HEK293 (cell line): ENCODE measurements around the gene FUT8.

ENCODE experiments used
- CTCF ChIA-PET: fragments of 350-600 bp; formaldehyde crosslinking; extraction: SDS; loops from one replicate; lab custom pipeline; 2021; ENCODE audit warnings: antibody characterized with exemption; lab: Yijun Ruan, JAX
- POLR2A ChIA-PET: fragments of 300-600 bp; formaldehyde crosslinking; extraction: SDS; loops from one replicate; lab custom pipeline; 2020; ENCODE audit warnings: antibody characterized with exemption, inconsistent platforms; lab: Yijun Ruan, JAX
- H3K27ac ChIP-seq: fragments of 200-500 bp; sonication (Bioruptor generic); 2 replicates; pipeline ENCODE4 v1.5.1; 2014; ENCODE audit warnings: low read depth, low read length, control low read depth, inconsistent platforms; ENCODE audit errors: extremely low read depth
- H3K36me3 ChIP-seq, 2 experiments: fragments of 200-500 bp in 1 of 2; sonication (Bioruptor generic) in 1 of 2; 1 replicate in 1 of 2; 2 replicates in 1 of 2; pipeline ENCODE4 v1.5.1; 2014 to 2017; ENCODE audit warnings: inconsistent platforms in 2 of 2, low read length in 2 of 2; ENCODE audit not compliant: control insufficient read depth in 2 of 2, insufficient read depth in 1 of 2
- H3K4me1 ChIP-seq: fragments of 200-500 bp; sonication (Bioruptor generic); 2 replicates; pipeline ENCODE4 v1.5.1; 2014; ENCODE audit warnings: mild to moderate bottlenecking, low read length, inconsistent platforms; ENCODE audit not compliant: control insufficient read depth, insufficient read depth
- H3K4me3 ChIP-seq: 2 replicates; pipeline ENCODE4 v1.5.1; 2011; ENCODE audit warnings: low read depth, mild to moderate bottlenecking, control low read depth, low read length, moderate library complexity
- H3K9me3 ChIP-seq: fragments of 200-500 bp; sonication (Bioruptor generic); 2 replicates; pipeline ENCODE4 v1.5.1; 2014; ENCODE audit warnings: low read depth, low read length, inconsistent platforms; ENCODE audit not compliant: control insufficient read depth, insufficient read depth
- EGR2 ChIP-seq: fragments of 450-650 bp; formaldehyde crosslinking; IDR thresholded peaks from 2 replicates; pipeline ENCODE4 v1.5.1; 2016; ENCODE audit warnings: low read depth, missing biosample characterization, missing genetic modification characterization
- GLI4 ChIP-seq: fragments of 450-650 bp; formaldehyde crosslinking; IDR thresholded peaks from 2 replicates; pipeline ENCODE4 v1.5.1; 2016; ENCODE audit warnings: missing biosample characterization, missing genetic modification characterization
- GLIS1 ChIP-seq: fragments of 450-650 bp; formaldehyde crosslinking; IDR thresholded peaks from 2 replicates; pipeline ENCODE4 v1.5.1; 2016; ENCODE audit warnings: missing biosample characterization, missing genetic modification characterization
- MYNN ChIP-seq: fragments of 450-650 bp; formaldehyde crosslinking; IDR thresholded peaks from 2 replicates; pipeline ENCODE4 v1.5.1; 2016; ENCODE audit warnings: missing biosample characterization, missing genetic modification characterization, borderline replicate concordance
- OVOL3 ChIP-seq: fragments of 450-650 bp; formaldehyde crosslinking; IDR thresholded peaks from 2 replicates; pipeline ENCODE4 v1.5.1; 2016; ENCODE audit warnings: missing biosample characterization, missing genetic modification characterization
- SETDB1 ChIP-seq: IDR thresholded peaks from one replicate; pipeline ENCODE4 v1.6.1; 2017; ENCODE audit warnings: mild to moderate bottlenecking, low read length, moderate library complexity, mixed read lengths; ENCODE audit not compliant: insufficient read length
- ZBTB8A ChIP-seq: fragments of 450-650 bp; formaldehyde crosslinking; IDR thresholded peaks from 2 replicates; pipeline ENCODE4 v1.5.1; 2016; ENCODE audit warnings: missing biosample characterization, missing genetic modification characterization
- ZFP3 ChIP-seq: fragments of 450-650 bp; formaldehyde crosslinking; IDR thresholded peaks from 2 replicates; pipeline ENCODE4 v1.5.1; 2016; ENCODE audit warnings: low read depth, missing biosample characterization, missing genetic modification characterization
- ZNF148 ChIP-seq: fragments of 450-650 bp; formaldehyde crosslinking; IDR thresholded peaks from 2 replicates; pipeline ENCODE4 v1.5.0; 2017; ENCODE audit warnings: missing biosample characterization, missing genetic modification characterization, borderline replicate concordance
- ZNF354C ChIP-seq: fragments of 450-650 bp; formaldehyde crosslinking; IDR thresholded peaks from 2 replicates; pipeline ENCODE4 v1.5.1; 2016; ENCODE audit warnings: missing biosample characterization, missing genetic modification characterization, low read depth, borderline replicate concordance
- ZNF423 ChIP-seq: fragments of 450-650 bp; formaldehyde crosslinking; IDR thresholded peaks from 2 replicates; pipeline ENCODE4 v1.5.1; 2016; ENCODE audit warnings: missing biosample characterization, missing genetic modification characterization
- ZNF433 ChIP-seq: fragments of 450-650 bp; formaldehyde crosslinking; IDR thresholded peaks from 2 replicates; pipeline ENCODE4 v1.5.1; 2016; ENCODE audit warnings: missing biosample characterization, missing genetic modification characterization, low read depth
- ZNF555 ChIP-seq: fragments of 450-650 bp; formaldehyde crosslinking; conservative IDR thresholded peaks from 2 replicates; pipeline ENCODE4 v1.5.1; 2017; ENCODE audit warnings: missing biosample characterization, mild to moderate bottlenecking, missing genetic modification characterization, inconsistent platforms
- ZNF626 ChIP-seq: fragments of 450-650 bp; sonication (Bioruptor Pico); formaldehyde crosslinking; IDR thresholded peaks from 2 replicates; pipeline ENCODE4 v1.5.1; 2018; ENCODE audit warnings: missing biosample characterization, missing genetic modification characterization, inconsistent platforms
- ZNF629 ChIP-seq: fragments of 450-650 bp; formaldehyde crosslinking; IDR thresholded peaks from 2 replicates; pipeline ENCODE4 v1.5.1; 2017; ENCODE audit warnings: missing biosample characterization, missing genetic modification characterization
- ZNF707 ChIP-seq: fragments of 450-650 bp; formaldehyde crosslinking; IDR thresholded peaks from 2 replicates; pipeline ENCODE4 v1.5.1; 2016; ENCODE audit warnings: missing biosample characterization, missing genetic modification characterization
- ZNF747 ChIP-seq: fragments of 450-650 bp; formaldehyde crosslinking; IDR thresholded peaks from 2 replicates; pipeline ENCODE4 v1.5.1; 2016; ENCODE audit warnings: missing biosample characterization, missing genetic modification characterization
- ZNF76 ChIP-seq: fragments of 450-650 bp; formaldehyde crosslinking; IDR thresholded peaks from 2 replicates; pipeline ENCODE4; 2016; ENCODE audit warnings: low read depth, missing biosample characterization, missing genetic modification characterization, borderline replicate concordance
- ZSCAN30 ChIP-seq: fragments of 450-650 bp; IDR thresholded peaks from 2 replicates; pipeline ENCODE4 v1.5.1; 2018; ENCODE audit warnings: missing biosample characterization, mild to moderate bottlenecking, missing genetic modification characterization, moderate library complexity
- TF ChIP-seq, protein P1 (sequence below): fragments of 450-650 bp; formaldehyde crosslinking; IDR thresholded peaks from 2 replicates; pipeline ENCODE4 v1.5.1; 2016; ENCODE audit warnings: missing biosample characterization, missing genetic modification characterization
- TF ChIP-seq, protein P2 (sequence below): fragments of 450-650 bp; formaldehyde crosslinking; IDR thresholded peaks from 2 replicates; pipeline ENCODE4 v1.5.1; 2016; ENCODE audit warnings: missing biosample characterization, missing genetic modification characterization, borderline replicate concordance
- TF ChIP-seq, protein P3 (sequence below): fragments of 450-650 bp; formaldehyde crosslinking; IDR thresholded peaks from 2 replicates; pipeline ENCODE4 v1.5.1; 2017; ENCODE audit warnings: missing biosample characterization, missing genetic modification characterization
- TF ChIP-seq, protein P4 (sequence below): fragments of 450-650 bp; IDR thresholded peaks from 2 replicates; pipeline ENCODE4 v1.5.1; 2018; ENCODE audit warnings: missing biosample characterization, missing genetic modification characterization

The FUT8 gene

DNA sequence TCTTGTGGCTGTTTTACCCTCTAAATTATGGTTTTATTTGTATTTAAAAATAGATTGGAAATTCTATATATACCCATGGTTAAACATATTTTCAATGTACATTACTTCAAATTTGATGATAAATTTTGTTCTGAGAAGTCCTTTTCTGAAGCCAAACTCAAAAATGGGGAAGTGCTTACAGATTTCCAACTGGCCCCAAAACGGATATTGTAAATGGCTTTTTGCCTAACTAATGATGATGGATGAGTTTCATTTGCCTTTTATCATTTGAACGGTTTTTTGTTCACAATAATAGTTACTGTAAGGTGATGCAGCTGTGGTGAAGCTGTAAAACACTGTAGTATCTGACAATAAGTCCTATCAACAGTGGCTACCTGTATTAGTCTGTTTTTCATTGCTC is 136.9 kb downstream of the FUT8 start:
- Histone ChIP-seq H3K4me1 (no peaks in the 10 kb centered on the region), H3K4me3 (no peak overlapping the region), H3K27ac (no peak overlapping the region), H3K36me3 (no peaks in the 10 kb centered on the region), H3K9me3 (no peaks in the 10 kb centered on the region)
- ChIA-PET CTCF (no interaction called here), POLR2A (no interaction called here)
- TF ChIP-seq ZNF148, result no peak
- TF ChIP-seq, protein P1, sequence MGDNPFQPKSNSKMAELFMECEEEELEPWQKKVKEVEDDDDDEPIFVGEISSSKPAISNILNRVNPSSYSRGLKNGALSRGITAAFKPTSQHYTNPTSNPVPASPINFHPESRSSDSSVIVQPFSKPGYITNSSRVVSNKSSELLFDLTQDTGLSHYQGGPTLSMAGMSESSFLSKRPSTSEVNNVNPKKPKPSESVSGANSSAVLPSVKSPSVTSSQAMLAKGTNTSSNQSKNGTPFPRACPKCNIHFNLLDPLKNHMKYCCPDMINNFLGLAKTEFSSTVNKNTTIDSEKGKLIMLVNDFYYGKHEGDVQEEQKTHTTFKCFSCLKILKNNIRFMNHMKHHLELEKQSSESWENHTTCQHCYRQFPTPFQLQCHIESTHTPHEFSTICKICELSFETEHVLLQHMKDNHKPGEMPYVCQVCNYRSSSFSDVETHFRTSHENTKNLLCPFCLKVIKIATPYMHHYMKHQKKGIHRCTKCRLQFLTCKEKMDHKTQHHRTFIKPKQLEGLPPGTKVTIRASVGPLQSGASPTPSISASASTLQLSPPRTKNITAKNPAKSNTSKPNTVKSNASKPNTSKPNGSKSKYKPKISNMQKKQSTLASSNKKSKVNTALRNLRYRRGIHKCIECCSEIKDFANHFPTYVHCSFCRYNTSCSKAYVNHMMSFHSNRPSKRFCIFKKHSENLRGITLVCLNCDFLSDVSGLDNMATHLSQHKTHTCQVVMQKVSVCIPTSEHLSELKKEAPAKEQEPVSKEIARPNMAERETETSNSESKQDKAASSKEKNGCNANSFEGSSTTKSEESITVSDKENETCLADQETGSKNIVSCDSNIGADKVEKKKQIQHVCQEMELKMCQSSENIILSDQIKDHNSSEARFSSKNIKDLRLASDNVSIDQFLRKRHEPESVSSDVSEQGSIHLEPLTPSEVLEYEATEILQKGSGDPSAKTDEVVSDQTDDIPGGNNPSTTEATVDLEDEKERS, result no peak
- no peak for TF ChIP-seq ZNF626
- TF ChIP-seq, protein P2, sequence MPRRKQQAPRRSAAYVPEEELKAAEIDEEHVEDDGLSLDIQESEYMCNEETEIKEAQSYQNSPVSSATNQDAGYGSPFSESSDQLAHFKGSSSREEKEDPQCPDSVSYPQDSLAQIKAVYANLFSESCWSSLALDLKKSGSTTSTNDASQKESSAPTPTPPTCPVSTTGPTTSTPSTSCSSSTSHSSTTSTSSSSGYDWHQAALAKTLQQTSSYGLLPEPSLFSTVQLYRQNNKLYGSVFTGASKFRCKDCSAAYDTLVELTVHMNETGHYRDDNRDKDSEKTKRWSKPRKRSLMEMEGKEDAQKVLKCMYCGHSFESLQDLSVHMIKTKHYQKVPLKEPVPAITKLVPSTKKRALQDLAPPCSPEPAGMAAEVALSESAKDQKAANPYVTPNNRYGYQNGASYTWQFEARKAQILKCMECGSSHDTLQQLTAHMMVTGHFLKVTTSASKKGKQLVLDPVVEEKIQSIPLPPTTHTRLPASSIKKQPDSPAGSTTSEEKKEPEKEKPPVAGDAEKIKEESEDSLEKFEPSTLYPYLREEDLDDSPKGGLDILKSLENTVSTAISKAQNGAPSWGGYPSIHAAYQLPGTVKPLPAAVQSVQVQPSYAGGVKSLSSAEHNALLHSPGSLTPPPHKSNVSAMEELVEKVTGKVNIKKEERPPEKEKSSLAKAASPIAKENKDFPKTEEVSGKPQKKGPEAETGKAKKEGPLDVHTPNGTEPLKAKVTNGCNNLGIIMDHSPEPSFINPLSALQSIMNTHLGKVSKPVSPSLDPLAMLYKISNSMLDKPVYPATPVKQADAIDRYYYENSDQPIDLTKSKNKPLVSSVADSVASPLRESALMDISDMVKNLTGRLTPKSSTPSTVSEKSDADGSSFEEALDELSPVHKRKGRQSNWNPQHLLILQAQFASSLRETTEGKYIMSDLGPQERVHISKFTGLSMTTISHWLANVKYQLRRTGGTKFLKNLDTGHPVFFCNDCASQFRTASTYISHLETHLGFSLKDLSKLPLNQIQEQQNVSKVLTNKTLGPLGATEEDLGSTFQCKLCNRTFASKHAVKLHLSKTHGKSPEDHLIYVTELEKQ (tag by site-specific recombination), result no peak
- TF ChIP-seq ZSCAN30 (tag by site-specific recombination), result no peak
- TF ChIP-seq MYNN (tag by site-specific recombination), result no peak
- TF ChIP-seq ZNF555 (tag by site-specific recombination), result no peak
- TF ChIP-seq ZNF707 (tag by site-specific recombination), result no peak
- TF ChIP-seq, all 188 proteins: peak for 0

DNA sequence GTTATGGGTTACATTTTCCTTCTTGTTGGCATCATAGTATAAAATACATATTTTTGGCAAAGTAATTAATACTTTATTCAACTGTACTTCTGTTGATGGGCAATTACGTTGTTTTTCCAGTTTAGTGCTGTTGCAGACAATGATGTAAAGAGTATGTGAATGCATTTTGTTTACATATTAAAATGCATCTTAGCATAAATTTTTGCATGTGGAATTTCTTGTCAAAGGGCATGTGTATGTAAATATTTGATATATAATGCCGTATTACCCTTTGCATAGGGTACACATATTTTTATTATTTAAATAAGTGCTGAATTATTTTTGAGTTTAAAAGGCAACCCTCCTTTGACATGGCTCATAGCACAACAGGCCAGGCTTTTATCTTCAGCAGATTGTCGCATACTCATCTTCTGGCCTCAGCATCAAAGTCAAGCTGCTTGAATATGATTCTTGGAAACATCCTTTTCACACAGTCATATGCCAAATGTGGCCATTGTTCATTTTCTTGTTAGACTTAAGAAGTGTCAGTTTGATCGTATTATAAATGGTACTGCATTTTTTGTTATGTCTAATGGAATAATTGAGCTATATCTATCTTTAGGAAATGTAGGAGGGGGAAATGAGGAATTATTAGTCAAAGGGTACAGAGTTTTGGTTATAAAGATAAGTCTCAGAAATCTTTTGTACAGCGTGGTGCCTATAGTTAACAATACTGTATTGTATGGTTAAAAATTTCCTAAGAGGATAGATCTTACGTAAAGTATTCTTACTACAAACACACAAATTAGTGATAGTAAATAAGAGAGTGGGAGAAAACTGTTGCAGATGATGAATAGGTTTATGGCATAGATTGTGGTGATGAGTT is 138.5 kb downstream of the FUT8 start:
- Histone ChIP-seq H3K4me3 (no peak overlapping the region), H3K9me3 (no peaks in the 10 kb centered on the region), H3K36me3 (no peaks in the 10 kb centered on the region), H3K27ac (no peak overlapping the region), H3K4me1 (no peaks in the 10 kb centered on the region)
- POLR2A ChIA-PET, result no interaction called here
- CTCF ChIA-PET, result no interaction called here
- TF ChIP-seq GLI4 (tag by site-specific recombination) (no peak), GLIS1 (tag by site-specific recombination) (no peak), OVOL3 (tag by site-specific recombination) (no peak), ZNF354C (no peak), ZNF747 (tag by site-specific recombination) (no peak), ZNF76 (no peak), SETDB1 (no peak), ZNF433 (no peak), ZBTB8A (tag by site-specific recombination) (no peak), ZFP3 (tag by site-specific recombination) (no peak), ZNF629 (tag by site-specific recombination) (no peak), ZNF423 (no peak), EGR2 (tag by site-specific recombination) (no peak)
- TF ChIP-seq, protein P3, sequence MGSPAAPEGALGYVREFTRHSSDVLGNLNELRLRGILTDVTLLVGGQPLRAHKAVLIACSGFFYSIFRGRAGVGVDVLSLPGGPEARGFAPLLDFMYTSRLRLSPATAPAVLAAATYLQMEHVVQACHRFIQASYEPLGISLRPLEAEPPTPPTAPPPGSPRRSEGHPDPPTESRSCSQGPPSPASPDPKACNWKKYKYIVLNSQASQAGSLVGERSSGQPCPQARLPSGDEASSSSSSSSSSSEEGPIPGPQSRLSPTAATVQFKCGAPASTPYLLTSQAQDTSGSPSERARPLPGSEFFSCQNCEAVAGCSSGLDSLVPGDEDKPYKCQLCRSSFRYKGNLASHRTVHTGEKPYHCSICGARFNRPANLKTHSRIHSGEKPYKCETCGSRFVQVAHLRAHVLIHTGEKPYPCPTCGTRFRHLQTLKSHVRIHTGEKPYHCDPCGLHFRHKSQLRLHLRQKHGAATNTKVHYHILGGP (tag by site-specific recombination), result no peak
- TF ChIP-seq, protein P4, sequence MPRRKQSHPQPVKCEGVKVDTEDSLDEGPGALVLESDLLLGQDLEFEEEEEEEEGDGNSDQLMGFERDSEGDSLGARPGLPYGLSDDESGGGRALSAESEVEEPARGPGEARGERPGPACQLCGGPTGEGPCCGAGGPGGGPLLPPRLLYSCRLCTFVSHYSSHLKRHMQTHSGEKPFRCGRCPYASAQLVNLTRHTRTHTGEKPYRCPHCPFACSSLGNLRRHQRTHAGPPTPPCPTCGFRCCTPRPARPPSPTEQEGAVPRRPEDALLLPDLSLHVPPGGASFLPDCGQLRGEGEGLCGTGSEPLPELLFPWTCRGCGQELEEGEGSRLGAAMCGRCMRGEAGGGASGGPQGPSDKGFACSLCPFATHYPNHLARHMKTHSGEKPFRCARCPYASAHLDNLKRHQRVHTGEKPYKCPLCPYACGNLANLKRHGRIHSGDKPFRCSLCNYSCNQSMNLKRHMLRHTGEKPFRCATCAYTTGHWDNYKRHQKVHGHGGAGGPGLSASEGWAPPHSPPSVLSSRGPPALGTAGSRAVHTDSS (tag by site-specific recombination), result no peak
